Measurements from ENCODE around the gene TTC27.
"Not testable (repeated sequence)": the region's sequence is repeated elsewhere in the genome, so short reads cannot be mapped to it uniquely, and the experiment has no call there.

Gene TTC27

DNA sequence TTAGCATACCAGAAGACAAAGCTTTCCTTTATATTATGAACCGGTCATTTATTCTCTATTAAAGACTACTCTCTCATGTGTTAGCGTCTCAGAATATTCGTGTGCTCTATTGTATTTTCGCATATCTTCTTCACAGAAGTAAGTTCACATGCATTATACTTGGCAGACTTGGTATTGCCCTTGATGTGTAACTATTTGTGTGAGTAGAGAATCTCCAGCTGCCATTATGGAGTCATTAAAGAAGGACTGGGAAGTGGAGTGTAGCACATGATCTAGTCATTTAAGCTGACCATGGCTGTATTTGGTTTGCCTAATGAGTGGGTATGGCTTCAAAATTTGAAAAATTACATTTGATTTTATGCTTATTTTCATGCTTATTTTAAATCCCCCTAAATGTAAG, 92.9 kb downstream of the TTC27 start:
- no peak for DNase-seq

DNA sequence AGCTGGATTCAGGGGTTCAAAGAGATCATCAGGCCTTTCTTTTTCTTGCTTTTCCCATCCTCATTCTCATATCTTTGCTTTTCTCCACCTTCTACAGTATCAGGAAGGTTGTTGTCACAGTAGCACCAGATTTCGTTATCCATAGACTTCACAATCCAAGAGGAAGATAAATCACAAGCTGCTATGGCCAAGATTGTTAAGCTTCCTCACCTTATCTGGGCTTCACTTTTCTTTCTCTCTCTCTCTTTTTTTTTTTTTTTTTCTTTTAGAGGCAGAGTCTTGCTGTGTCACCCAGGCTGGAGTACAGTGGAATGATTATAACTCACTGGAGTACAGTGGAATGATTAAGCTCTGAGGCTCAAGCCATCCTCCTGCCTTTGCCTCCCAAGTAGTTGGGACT, 93.5 kb downstream of the TTC27 start:
- DNase-seq: no peak

DNA sequence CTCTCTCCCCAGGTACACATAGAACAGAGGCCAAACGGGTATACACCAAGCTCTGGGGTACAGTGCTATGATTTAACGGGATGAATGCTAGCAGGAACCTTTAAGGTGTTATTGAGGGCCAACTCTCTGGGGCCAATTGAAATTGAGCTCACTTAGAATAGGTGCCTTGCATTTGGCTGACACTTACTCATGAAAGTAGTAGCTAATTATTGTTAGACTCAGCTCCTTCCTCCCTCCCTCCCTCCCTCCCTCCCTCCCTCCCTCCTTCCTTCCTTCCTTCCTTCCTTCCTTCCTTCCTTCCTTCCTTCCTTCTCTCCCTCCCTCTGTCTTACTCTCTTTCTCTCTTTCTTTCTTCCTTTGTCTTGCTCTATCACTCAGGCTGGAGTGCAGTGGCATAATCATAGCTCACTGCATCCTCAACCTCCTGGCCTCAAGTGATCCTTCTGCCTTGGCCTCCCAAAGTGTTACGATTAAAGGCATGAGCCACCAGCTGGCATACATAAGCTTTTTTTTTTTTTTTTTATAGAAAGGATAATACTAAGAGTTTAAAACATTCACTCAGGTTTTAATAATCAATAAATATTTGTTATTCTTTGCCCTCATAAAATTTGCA, 95.7 kb downstream of the TTC27 start:
- no peak for DNase-seq

DNA sequence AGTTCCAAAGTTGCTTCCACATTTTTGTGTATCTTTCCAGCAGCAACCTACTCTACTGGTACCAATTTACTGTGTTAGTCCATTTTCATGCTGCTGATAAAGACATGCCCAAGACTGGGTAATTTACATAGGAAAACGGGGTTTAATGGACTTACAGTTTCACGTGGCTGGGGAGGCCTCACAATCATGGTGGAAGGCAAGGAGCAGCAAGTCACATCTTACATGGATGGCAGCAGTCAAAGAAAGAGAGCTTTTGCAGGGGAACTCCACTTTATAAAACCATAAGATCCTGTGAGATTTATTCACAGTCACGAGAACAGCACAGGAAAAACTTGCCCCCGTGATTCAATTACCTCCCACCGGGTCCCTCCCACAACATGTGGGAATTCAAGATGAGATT, 98.8 kb downstream of the TTC27 start:
- not testable (repeated sequence) for DNase-seq

DNA sequence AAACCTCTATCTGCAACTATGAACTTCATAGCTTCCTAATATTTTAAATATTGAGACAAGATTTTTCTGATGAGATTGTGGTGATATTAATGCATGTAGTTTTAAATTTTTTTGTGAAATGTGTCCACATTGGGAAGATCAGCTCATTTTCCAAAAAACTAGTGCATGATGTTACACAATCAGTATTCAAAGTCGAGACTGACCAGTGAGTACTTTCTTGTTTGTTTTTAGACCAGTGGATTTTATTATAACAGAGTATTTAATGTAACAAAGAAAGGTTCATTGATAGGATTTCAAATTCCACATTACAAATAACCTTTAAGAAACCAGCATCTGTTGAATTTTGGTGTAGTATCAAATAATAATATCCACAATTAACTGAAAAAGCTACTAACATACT, 99.3 kb downstream of the TTC27 start:
- no peak for DNase-seq

DNA sequence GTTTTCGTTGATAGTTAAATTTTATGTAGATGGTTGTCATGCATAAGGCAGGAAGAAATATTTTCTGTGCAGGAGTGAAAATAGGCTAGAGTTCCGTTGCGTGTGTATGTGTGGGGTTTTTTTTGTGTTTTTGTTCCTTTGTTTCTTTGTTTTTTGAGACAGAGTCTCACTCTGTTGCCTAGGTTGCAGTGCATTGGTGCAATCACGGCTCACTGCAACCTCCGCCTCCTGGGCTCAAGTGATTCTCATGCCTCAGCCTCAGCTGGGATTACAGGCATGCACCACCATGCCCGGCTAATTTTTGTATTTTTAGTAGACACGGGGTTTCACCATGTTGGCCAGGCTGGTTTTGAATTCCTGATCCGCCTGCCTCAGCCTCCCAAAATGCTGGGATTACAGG, 103.1 kb downstream of the TTC27 start:
- DNase-seq: not testable (repeated sequence)

DNA sequence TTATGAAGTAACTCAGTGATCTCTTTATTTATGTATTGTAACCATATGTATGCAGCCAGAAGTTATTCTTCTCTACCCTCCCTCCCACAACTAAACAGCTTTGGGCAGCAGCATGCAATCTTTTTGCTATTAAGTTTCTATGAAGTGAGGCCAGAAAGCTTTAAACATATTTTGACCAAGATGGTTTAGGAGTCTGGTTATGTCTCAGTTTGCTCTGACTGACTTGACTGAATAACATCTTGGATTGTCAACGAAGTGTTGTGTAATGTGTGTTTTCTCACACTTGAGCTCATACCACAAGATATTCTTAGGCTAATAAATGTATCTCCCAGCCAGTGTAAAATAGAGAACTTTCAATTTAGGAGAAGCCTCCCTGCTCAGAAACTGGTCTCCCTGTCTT, 104.3 kb downstream of the TTC27 start:
- DNase-seq: no peak

DNA sequence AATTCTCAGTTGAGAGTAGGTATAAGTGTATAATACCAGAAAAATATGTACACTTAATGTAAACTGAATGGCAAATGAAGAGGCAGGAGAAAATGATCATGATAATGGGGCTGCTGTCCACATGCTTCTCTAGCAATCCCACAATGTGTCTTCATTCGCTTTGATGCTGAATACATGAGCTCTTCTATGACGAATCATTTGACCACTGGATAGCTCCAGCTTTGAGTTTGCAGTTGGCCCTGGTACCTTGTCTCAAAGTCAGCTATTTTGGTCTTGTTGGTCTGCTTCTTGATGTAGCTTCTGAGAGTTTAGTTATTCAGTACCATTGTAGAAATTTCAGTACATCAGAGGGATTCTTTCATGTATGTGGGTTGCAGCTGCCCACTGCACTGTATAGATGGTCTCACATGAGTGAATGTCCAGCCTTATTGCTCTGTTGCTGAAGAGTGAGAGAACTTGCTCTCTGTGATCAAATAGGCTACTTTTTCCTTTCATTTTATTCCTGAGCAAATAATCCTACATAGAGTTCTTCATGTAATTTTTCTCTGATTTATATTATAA, 105.1 kb downstream of the TTC27 start:
- no peak for DNase-seq

DNA sequence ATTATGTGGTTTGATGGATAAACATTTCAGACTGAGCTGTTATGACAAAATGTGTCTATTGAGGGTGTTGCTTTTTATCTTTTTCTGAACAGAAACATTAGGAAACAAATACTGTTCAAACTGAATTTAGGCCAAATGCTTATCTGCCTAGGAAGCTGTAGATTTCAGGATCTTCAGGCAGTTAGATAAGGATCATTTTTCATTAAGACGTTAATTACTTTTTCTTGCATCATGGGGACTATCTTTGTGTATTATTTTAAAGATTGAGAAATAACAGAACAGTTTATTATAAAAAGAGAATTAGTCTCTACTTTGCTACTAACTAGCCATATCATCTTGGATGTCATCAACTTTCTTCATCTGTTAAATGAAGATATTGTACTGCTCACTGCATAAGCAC, 107.5 kb downstream of the TTC27 start:
- no peak for DNase-seq

DNA sequence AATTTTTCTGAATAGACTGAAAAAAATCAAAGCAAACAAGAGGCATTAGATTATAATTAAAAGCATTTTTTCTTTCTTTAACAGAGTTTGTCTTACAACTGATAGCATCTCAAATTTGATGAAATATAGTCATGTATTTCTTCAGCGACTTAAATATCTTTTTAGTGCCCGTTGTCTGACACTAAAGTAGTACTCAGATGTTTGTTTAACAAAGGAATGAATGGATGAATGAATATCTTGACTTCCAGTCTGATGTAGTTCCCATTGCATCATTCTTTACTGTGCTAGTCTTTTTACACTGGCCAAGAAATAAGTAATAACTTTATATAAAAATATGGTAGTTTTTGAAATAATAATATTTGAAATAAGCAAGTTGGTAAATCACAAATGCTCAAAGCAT, 111.1 kb downstream of the TTC27 start:
- DNase-seq: no peak

DNA sequence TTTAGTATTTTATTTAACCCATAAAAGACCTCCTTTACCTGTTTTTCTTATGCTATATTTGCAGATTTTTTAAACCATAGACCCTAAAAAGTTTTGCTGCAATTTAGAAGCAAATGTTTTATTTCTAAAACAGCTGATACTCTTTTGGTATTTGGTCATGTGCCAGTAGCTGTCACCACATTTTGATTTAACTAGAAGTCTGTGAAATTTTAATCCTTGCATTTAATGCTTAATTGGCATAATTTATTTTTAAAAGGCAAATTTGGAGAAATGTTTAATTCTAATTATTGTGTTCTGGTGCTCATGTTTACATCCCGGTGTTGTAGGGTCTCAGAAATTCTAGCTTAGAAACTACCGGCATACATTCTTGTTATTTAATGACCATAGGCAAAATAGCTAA, 111.8 kb downstream of the TTC27 start:
- DNase-seq: no peak

DNA sequence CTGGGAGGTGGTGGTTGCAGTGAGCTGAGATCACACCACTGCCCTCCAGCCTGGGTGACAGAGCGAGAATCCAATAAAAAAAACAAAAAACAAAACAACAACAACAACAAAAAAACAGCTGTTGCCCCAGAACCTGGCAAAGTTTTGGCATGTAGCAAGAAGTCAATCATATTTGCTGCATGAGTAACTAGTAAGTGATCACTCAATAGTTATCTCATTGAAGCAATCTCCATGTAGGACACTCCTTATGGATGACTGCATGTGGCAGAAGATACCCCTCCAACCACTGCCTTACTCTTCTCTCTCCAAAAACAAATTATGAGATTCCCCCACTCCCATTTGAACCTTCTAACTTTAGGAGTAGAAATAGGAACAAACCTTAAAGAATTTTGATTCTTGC, 113.7 kb downstream of the TTC27 start:
- no peak for DNase-seq

DNA sequence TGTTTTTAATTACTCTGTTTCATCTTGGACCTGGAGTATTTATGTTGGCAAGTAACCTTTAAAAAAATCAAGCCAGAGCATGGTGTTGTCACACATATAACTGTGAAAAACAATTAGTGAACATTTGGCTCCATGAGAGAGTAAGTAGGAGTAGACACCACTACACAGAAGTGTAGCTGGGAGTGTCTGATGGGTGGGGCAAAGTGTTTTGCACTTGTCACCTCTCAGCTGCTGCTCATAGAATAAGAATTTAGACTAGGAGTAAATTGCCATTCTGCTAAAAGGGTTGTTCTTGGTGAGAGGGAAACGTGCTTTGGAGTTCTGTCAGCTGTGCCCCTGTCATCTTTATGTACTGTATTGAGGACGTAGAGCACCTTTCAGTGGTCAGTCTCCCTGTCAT, 114.5 kb downstream of the TTC27 start:
- DNase-seq: no peak

DNA sequence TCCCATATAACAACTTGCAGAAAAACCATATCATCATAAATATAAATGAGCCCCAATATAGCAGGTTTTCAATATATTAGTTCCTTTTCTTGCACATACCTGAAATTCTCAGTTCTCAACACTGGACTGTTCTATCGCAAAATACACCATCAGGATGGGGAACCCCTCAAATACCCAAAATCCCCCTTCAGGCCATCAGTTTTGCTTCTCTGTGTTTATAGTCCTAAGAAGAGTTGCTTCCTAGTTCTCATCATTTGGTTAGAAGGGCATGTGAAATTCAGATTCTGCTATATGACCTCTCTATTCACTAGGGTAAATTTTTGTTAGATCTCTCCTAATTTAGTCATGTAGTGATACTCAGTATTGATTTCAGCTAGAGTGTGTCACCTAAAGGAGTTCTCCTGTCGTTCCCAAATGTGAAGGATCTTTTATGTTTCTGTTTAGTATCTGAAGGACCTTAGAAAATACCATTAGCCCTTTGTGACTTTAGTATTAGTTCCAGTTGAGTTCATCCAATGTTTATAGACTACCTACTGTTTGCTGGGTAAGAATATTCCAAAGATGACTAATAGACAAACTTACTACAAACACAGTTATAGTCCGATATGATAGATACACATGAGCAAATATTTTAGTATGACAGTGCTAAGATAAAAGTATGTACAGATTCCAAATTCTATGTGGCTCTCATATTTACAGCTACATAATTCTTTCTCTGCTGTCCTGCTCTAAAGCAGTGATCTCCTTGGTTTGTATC, 115.8 kb downstream of the TTC27 start:
- no peak for DNase-seq

DNA sequence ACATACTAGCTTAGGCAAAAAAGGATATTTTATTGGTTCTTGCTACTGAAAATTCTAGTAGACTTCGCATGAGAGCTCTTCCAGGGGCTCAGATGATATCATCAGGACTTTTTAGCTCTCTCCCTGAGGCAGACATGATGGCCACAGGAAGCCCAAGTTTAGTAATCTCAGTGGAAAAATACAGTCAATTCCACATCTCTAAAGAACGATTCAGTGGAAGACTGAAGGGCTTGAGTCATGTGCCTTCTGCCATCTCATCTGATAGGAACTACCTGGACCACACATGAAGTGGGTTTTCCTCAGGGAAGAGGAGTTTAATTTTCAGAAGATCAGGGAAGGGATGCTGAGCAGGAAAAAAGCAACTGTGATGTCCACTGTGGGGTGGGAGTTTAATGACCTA, 117.3 kb downstream of the TTC27 start:
- no peak for DNase-seq

DNA sequence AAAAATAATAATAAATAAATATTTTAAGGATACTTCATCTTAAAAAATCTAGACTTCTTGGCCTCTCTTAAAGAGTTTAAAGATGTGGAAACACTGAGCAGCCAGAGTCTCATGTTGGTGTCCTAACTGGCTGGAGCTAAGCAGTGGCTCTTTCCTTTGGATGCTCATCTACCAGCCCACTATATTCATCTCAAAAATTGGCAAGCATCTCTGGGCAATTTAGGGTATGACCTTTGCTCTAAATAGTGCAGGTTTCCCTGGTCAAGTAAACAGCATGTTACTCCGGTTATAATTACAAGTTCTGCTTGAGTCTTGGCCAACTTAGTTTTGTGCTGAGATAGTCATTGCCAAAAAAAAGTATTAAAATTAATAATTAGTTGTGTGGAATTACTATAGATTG, 117.8 kb downstream of the TTC27 start:
- no peak for DNase-seq

DNA sequence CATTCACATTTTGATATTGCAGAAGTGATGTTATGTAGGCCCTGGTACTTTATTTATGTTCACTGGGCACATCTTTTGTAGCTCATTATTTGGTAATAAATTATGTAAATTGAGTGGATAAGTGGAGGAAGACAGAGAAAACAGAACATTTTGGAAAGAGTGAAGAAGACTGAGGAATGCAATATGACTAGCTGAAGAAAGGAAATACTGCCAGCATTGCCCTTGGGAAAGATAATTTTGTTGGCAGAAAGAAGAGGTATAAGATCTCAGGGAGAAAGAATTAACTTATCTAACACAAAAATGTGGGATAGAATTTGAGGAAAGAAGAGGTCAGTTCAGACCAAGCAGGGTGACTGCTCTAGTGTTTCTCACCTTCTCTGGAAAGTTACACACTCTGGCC, 118.8 kb downstream of the TTC27 start:
- no peak for DNase-seq

DNA sequence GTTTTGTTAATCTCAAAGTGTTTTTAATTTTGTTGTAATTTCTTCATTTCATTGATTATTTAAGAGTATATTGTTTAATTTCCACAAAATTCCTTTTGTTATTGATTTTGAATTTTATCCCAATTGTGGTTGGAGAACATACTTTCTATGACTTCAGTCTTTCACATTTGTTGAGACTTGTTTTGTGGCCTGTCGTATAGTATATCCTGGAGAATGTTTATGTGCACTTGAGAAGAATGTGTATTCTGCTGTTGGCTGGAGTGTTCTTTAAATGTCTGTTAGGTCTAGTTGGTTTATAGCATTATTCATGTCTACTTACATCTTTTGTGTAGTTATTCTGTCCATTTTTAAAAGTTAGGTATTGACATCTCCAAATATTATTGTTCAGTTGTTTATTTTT, 120.3 kb downstream of the TTC27 start:
- DNase-seq: no peak

DNA sequence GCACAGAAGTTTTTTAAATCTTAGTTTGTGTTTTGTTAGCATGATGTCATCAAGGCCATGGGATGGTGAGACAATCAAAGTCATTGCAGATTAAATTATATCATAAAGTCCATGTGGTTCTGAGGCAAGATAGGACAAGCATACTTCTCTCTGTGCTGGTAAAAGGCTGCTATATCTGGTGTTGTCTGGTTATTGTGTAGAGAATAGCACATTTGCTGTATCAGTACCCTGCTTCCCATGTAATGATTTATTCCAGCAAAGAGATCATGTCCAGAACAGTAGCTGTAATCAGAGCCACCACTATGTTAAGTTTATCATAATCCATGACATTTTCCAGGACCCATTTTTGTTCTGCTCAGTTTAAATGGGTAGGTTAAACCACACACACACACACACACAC, 123.0 kb downstream of the TTC27 start:
- DNase-seq: no peak

DNA sequence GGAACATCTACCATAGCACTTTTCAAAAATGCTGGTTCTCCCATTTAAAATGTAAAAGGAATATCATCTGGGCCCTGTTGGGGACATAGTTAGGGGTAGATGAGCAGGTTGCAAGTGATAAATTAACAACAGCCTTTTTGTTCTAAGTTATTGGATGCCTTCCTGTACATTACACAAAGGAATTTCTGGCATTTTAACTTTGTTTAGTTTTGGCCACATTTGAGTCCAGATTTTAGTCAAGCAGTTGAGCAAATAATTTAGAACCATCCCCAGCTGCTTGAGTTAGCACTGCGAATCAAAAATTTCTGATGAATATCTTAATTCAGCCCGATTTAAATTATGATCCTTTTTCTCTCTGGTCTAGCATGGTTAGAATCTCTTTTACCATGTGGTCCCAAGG, 124.4 kb downstream of the TTC27 start:
- DNase-seq: no peak

DNA sequence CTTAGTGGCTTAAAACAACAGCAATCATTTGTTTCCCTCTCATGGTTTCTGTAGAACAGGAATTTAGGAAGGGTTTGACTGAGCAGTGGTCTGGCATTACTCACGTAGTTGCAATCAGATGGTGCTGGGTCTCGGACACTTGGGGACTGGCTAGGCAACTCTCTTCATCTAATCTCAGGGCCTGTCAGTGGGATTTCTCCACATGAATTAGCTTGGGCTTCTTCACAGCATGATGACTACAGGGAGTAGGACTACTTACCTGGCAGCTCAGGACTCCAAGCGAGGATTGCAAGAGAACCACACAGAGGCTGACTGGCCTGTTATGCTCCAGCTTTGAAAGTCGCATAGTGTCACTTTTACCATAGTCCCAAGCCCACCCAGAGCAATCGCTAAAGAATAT, 125.1 kb downstream of the TTC27 start:
- DNase-seq: no peak

DNA sequence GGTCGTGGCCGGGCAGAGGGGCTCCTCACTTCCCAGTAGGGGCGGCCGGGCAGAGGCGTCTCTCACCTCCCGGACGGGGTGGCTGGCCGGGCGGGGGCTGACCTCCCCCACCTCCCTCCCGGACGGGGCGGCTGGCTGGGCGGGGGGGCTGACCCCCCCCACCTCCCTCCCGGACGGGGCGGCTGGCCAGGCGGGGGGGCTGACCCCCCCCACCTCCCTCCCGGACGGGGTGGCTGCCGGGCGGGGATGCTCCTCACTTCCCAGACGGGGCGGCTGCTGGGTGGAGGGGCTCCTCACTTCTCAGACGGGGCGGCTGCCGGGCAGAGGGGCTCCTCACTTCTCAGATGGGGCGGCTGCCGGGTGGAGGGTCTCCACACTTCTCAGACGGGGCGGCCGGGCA, 126.8 kb downstream of the TTC27 start:
- DNase-seq: not testable (repeated sequence)

DNA sequence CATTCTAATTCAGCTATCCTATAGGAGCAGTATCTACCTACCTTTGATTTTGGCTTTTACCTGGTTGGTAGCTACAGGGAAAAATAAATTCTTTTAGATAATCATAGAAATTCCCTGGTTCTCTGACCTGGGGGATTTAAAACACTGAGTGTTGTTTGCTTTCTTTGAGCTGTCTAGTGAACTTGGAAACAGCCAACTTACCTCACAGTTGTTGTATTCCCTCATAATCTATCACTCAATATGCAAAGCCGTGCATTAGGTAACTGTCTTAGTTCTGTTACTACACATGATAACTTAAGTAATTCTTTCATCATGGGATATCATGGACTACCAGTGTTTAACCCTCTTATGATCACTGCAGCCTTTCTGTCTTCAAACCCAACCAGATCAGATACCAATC, 127.8 kb downstream of the TTC27 start:
- DNase-seq: no peak

DNA sequence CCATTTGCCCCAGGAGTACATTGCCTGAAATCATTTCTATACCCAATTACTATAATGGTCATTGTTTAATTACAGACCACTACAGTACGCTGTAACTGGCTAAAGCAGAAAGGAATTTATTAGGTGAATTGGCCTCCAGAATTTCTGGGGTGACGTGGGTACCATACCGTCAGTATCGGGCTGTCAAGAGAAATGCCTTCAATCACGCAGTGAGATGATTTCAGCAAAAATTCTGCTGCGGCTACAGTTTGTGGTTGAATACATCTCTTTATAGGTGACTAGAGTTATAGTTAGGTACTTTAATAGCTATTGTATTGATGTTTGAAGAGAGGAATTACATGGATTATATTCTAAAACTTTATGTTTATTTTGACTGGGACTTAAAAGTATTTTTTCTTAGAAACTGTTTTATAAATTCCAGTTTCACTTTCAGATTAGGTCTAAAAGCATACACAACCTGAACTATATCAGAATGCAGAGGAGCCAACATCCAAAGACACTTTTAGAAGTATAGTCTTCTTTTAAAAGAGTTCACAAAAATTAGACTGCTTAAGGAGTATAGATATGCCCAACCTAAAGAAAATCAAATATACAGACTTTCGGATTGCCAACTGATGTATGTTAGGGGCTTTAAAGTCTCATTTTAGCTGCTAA, 128.4 kb downstream of the TTC27 start:
- no peak for DNase-seq

All from DMS153 (cell line).